OCI-LY1 (cell line): ENCODE measurements around the gene TET2.

ENCODE experiments used
- CTCF ChIP-seq: fragments of 200-600 bp; sonication (generic), shearing (Covaris generic); IDR thresholded peaks from 2 replicates; pipeline ENCODE4 v1.5.1; 2017; ENCODE audit warnings: mild to moderate bottlenecking, antibody characterized with exemption, low read length, moderate library complexity, mixed read lengths
- EZH2 ChIP-seq: fragments of 200-600 bp; sonication (generic), shearing (Covaris generic); IDR thresholded peaks from 2 replicates; pipeline ENCODE4 v1.8.0; 2017; ENCODE audit warnings: borderline replicate concordance, mixed run types, mild to moderate bottlenecking, antibody characterized with exemption, low read length, moderate library complexity, mixed read lengths

- no peak for TF ChIP-seq CTCF
- TF ChIP-seq EZH2 = no peak
Measured at GRCh38 chr4:105293360-105293759, 146.7 kb downstream of the TET2 start.
